H1 (cell line): ENCODE results near the gene NPTX1. TPM values are rescaled to one million over a fixed set of nuclear protein-coding genes. Genes with fewer than 3 reads are reported as not detected.

Experiments used
- CTCF ChIA-PET: fragments of 300-600 bp; sonication (Branson Sonifier 250); formaldehyde crosslinking; loops from one replicate; lab custom pipeline; 2021; ENCODE audit not compliant: partially characterized antibody; lab: Charles Lee
- POLR2A ChIA-PET: fragments of 300-600 bp; sonication (Branson Sonifier 250); formaldehyde crosslinking; loops from one replicate; lab custom pipeline; 2021; ENCODE audit warnings: inconsistent platforms; ENCODE audit not compliant: partially characterized antibody; lab: Charles Lee
- DNase-seq, 2 experiments: peaks; one replicate each; pipeline versions ENCODE4 v3.0.0 to v3.0.0-alpha.2; 2010 to 2022; ENCODE audit warnings: low spot score in 2 of 2, low read depth in 1 of 2, mixed read lengths in 1 of 2
- FAIRE-seq: peaks from 2 replicates; lab custom pipeline; 2011; peaks lifted over from hg19 to GRCh38; lab: Jason Lieb, UNC
- H2AFZ ChIP-seq: 2 replicates; pipeline ENCODE4 v1.8.1; 2012; ENCODE audit warnings: low read length, inconsistent platforms
- H2AK5ac ChIP-seq: 2 replicates; pipeline ENCODE4 v1.6.1; 2013; ENCODE audit warnings: low read depth, low read length
- H2BK120ac ChIP-seq: replicated peaks from 2 replicates; pipeline ENCODE3; 2013; ENCODE audit warnings: low read depth, low read length, inconsistent platforms
- H2BK12ac ChIP-seq: 2 replicates; pipeline ENCODE4 v1.6.1; 2013; ENCODE audit warnings: low read depth, low read length
- H2BK15ac ChIP-seq: 2 replicates; pipeline ENCODE4 v1.6.1; 2013; ENCODE audit warnings: low read length
- H2BK20ac ChIP-seq: 2 replicates; pipeline ENCODE4 v1.6.1; 2013; ENCODE audit warnings: low read length
- H2BK5ac ChIP-seq: 2 replicates; pipeline ENCODE4 v1.6.1; 2013; ENCODE audit warnings: low read depth, low read length
- H3K14ac ChIP-seq: 2 replicates; pipeline ENCODE4 v1.6.1; 2013; ENCODE audit warnings: inconsistent platforms; ENCODE audit not compliant: insufficient read length
- H3K18ac ChIP-seq: 2 replicates; pipeline ENCODE4 v1.6.1; 2013; ENCODE audit warnings: low read length; ENCODE audit errors: extremely low read depth
- H3K23ac ChIP-seq: 2 replicates; pipeline ENCODE4 v1.6.1; 2013; ENCODE audit warnings: inconsistent platforms; ENCODE audit not compliant: insufficient read length
- H3K23me2 ChIP-seq: 2 replicates; pipeline ENCODE4 v1.6.1; 2013; ENCODE audit warnings: low read depth, low read length
- H3K27ac ChIP-seq: 2 replicates; pipeline ENCODE4 v1.6.1; 2011; ENCODE audit warnings: low read depth, low read length, inconsistent platforms
- H3K27me3 ChIP-seq, 4 experiments: replicated peaks in 1 of 4; 1 replicate in 1 of 4; 2 replicates in 3 of 4; pipeline versions ENCODE4 v1.6.1 to v1.8.1; 2011 to 2013; ENCODE audit warnings: low read length in 3 of 4, mild to moderate bottlenecking in 3 of 4, inconsistent platforms in 2 of 4, mixed read lengths in 2 of 4, moderate library complexity in 1 of 4; ENCODE audit not compliant: control insufficient read depth in 3 of 4, insufficient read depth in 3 of 4; ENCODE audit errors: extremely low read depth in 1 of 4
- H3K36me3 ChIP-seq, 4 experiments: 2 replicates each; pipeline versions ENCODE4 v1.6.1 to v1.8.1; 2011 to 2013; ENCODE audit warnings: mild to moderate bottlenecking in 4 of 4, low read length in 3 of 4, moderate library complexity in 2 of 4, control low read depth in 1 of 4, inconsistent platforms in 1 of 4; ENCODE audit not compliant: insufficient read depth in 4 of 4, control insufficient read depth in 2 of 4
- H3K4ac ChIP-seq: replicated peaks from 2 replicates; pipeline ENCODE3; 2013; ENCODE audit warnings: low read length, low read depth, mixed read lengths, inconsistent platforms; ENCODE audit not compliant: insufficient read length
- H3K4me1 ChIP-seq, 4 experiments: replicated peaks in 1 of 4; 1 replicate in 1 of 4; 2 replicates in 3 of 4; pipeline versions ENCODE4 v1.6.1 to v1.8.1; 2011 to 2013; ENCODE audit warnings: low read length in 3 of 4, inconsistent platforms in 2 of 4, mixed read lengths in 1 of 4; ENCODE audit not compliant: insufficient read depth in 4 of 4, control insufficient read depth in 3 of 4
- H3K4me2 ChIP-seq, 2 experiments: 2 replicates each; pipeline versions ENCODE4 v1.6.1 to v1.8.1; 2011 to 2013; ENCODE audit warnings: low read depth in 2 of 2, low read length in 2 of 2, control low read depth in 1 of 2, inconsistent platforms in 1 of 2, mild to moderate bottlenecking in 1 of 2; ENCODE audit not compliant: insufficient read depth in 1 of 2
- H3K4me3 ChIP-seq, 4 experiments: fragments of 200-600, 300-600 bp in 1 of 4; sonication (generic), shearing (Covaris generic), sonication (Bioruptor Twin) in 1 of 4; 2 replicates each; pipeline versions ENCODE4 v1.5.1 to v1.8.1; 2011 to 2016; ENCODE audit warnings: low read length in 4 of 4, low read depth in 3 of 4, control low read depth in 2 of 4, inconsistent platforms in 2 of 4, mild to moderate bottlenecking in 2 of 4, mixed read lengths in 1 of 4, moderate library complexity in 1 of 4; ENCODE audit not compliant: insufficient read depth in 2 of 4; ENCODE audit errors: extremely low read depth in 1 of 4
- H3K56ac ChIP-seq: replicated peaks from 2 replicates; pipeline ENCODE3; 2013; ENCODE audit warnings: low read depth, mild to moderate bottlenecking, mixed read lengths, low read length, inconsistent platforms; ENCODE audit not compliant: insufficient read length
- H3K79me1 ChIP-seq: 2 replicates; pipeline ENCODE4 v1.6.1; 2013; ENCODE audit warnings: low read depth, low read length, control low read depth
- H3K79me2 ChIP-seq, 2 experiments: 2 replicates each; pipeline versions ENCODE4 v1.6.1 to v1.8.1; 2012 to 2013; ENCODE audit warnings: low read length in 2 of 2, mild to moderate bottlenecking in 2 of 2, inconsistent platforms in 1 of 2; ENCODE audit not compliant: insufficient read depth in 2 of 2, control insufficient read depth in 1 of 2
- H3K9ac ChIP-seq, 4 experiments: replicated peaks in 1 of 4; 1 replicate in 1 of 4; 2 replicates in 3 of 4; pipeline versions ENCODE4 v1.6.1 to v1.8.1; 2011 to 2013; ENCODE audit warnings: low read depth in 3 of 4, low read length in 3 of 4, control low read depth in 2 of 4, mild to moderate bottlenecking in 2 of 4, moderate library complexity in 2 of 4, inconsistent platforms in 1 of 4; ENCODE audit errors: extremely low read depth in 1 of 4
- H3K9me3 ChIP-seq, 2 experiments: 2 replicates each; pipeline versions ENCODE4 v1.6.1 to v1.8.1; 2012 to 2013; ENCODE audit warnings: mild to moderate bottlenecking in 2 of 2, moderate library complexity in 2 of 2, control low read depth in 1 of 2, inconsistent platforms in 1 of 2, low read depth in 1 of 2, low read length in 1 of 2, mixed read lengths in 1 of 2; ENCODE audit not compliant: insufficient read depth in 2 of 2
- H4K20me1 ChIP-seq, 2 experiments: replicated peaks in 1 of 2; 2 replicates each; pipeline versions ENCODE3 to v1.8.1; 2011 to 2013; ENCODE audit warnings: inconsistent platforms in 2 of 2, low read length in 2 of 2, mild to moderate bottlenecking in 1 of 2; ENCODE audit not compliant: insufficient read depth in 2 of 2, control insufficient read depth in 1 of 2
- H4K5ac ChIP-seq: 2 replicates; pipeline ENCODE4 v1.6.1; 2013; ENCODE audit warnings: low read length, low read depth, mixed read lengths, inconsistent platforms; ENCODE audit not compliant: insufficient read length
- H4K8ac ChIP-seq: 2 replicates; pipeline ENCODE4 v1.8.0; 2013; ENCODE audit warnings: mild to moderate bottlenecking, moderate library complexity, low read length, inconsistent platforms; ENCODE audit not compliant: insufficient read depth; ENCODE audit errors: extremely low read depth
- H4K91ac ChIP-seq: replicated peaks from 2 replicates; pipeline ENCODE3; 2013; ENCODE audit warnings: low read length, mixed read lengths, inconsistent platforms; ENCODE audit not compliant: insufficient read length
- BCL11A ChIP-seq, 2 experiments: IDR thresholded peaks; one replicate each; pipeline ENCODE4 v1.6.1; 2011; ENCODE audit warnings: low read depth in 2 of 2, low read length in 2 of 2, mild to moderate bottlenecking in 2 of 2
- CBX8 ChIP-seq: fragments of 300-800, 300-1000 bp; sonication (generic); IDR thresholded peaks from 2 replicates; pipeline ENCODE4 v1.7.1; 2016; ENCODE audit warnings: low read depth, low read length, borderline replicate concordance
- CREB1 ChIP-seq: IDR thresholded peaks from 2 replicates; pipeline ENCODE4 v1.6.1; 2012; ENCODE audit warnings: inconsistent platforms
- GABPA ChIP-seq: IDR thresholded peaks from 2 replicates; pipeline ENCODE4 v1.6.1; 2011; ENCODE audit warnings: mild to moderate bottlenecking, low read length, moderate library complexity, borderline replicate concordance; ENCODE audit not compliant: insufficient read depth
- GTF2F1 ChIP-seq: IDR thresholded peaks from 2 replicates; pipeline ENCODE4 v1.6.1; 2012; ENCODE audit warnings: low read depth, low read length, improper control_type of control experiment, borderline replicate concordance
- HDAC6 ChIP-seq: IDR thresholded peaks from one replicate; pipeline ENCODE4 v1.7.1; 2012; ENCODE audit warnings: low read depth, mild to moderate bottlenecking, inconsistent platforms, low read length, moderate library complexity
- MAFK ChIP-seq: IDR thresholded peaks from 2 replicates; pipeline ENCODE4 v1.6.1; 2012; ENCODE audit warnings: low read depth, mild to moderate bottlenecking, improper control_type of control experiment, low read length
- PHF8 ChIP-seq: fragments of 200-600 bp; sonication (generic); conservative IDR thresholded peaks from 2 replicates; pipeline ENCODE4 v1.7.1; 2012; ENCODE audit warnings: low read depth, mild to moderate bottlenecking, inconsistent platforms, low read length, moderate library complexity
- POU5F1 ChIP-seq: IDR thresholded peaks from 2 replicates; pipeline ENCODE4 v1.6.1; 2011; ENCODE audit warnings: low read depth, mild to moderate bottlenecking, low read length, moderate library complexity
- SP1 ChIP-seq: IDR thresholded peaks from 2 replicates; pipeline ENCODE4 v1.6.1; 2011; ENCODE audit warnings: low read depth, low read length
- TAF7 ChIP-seq: optimal IDR thresholded peaks from 2 replicates; pipeline ENCODE3; 2011; ENCODE audit warnings: low read depth, mild to moderate bottlenecking, inconsistent platforms, low read length, moderate library complexity, borderline replicate concordance
- TBP ChIP-seq: IDR thresholded peaks from 2 replicates; pipeline ENCODE4 v1.6.1; 2011; ENCODE audit warnings: low read depth, low read length, improper control_type of control experiment
- TCF12 ChIP-seq: IDR thresholded peaks from 2 replicates; pipeline ENCODE4 v1.6.1; 2011; ENCODE audit warnings: low read depth, mild to moderate bottlenecking, low read length
- TEAD4 ChIP-seq: IDR thresholded peaks from 2 replicates; pipeline ENCODE4 v1.6.1; 2012; ENCODE audit warnings: low read depth, low read length, inconsistent platforms, mixed read lengths
- ZNF274 ChIP-seq: IDR thresholded peaks from 2 replicates; pipeline ENCODE4 v1.7.0; 2012; ENCODE audit warnings: low read length, borderline replicate concordance; ENCODE audit errors: extremely low read depth
- WGBS, 2 experiments: shearing (Covaris generic) in 1 of 2; methylation state at CpG; one replicate each; pipeline versions ENCODE4 v1.1.6 to v1.1.7; 2013 to 2015; ENCODE audit warnings: low lambda C conversion rate in 2 of 2, mixed read lengths in 2 of 2, inconsistent platforms in 1 of 2, low coverage in 1 of 2, missing lambda C conversion rate in 1 of 2; ENCODE audit not compliant: insufficient replicate concordance in 2 of 2, insufficient coverage in 1 of 2, insufficient read length in 1 of 2; ENCODE audit errors: extremely low coverage in 1 of 2, missing lambda C conversion rate in 1 of 2; 5-methylcytosine and 5-hydroxymethylcytosine counted together
- polyA plus RNA-seq, 7 experiments: library from polyadenylated mRNA; depleted of rRNA in 3 of 7; stranded (reverse) in 5 of 7; unstranded in 2 of 7; fragments of >200 nt in 5 of 7; fragments of 200-250 nt in 2 of 7; gene quantifications; 1 replicate in 5 of 7; 2 replicates in 1 of 7; 4 replicates in 1 of 7; pipeline versions ENCODE4 v1.2.1 to v1.2.3, GENCODE V29; 2011 to 2013; ENCODE audit warnings: missing spikeins in 2 of 7, mixed read lengths in 2 of 7
- total RNA-seq: library from RNA; stranded (reverse); fragmentation: NEBNext Ultra II Directional; extraction: Animal tissue kit (Norgen Biotek cat#: 25700); gene quantifications from 2 replicates; pipeline ENCODE4 v1.2.1, GENCODE V29; 2021

NPTX1 gene
- total and polyA plus RNA-seq, 2 of the 8 experiments (the other 6 are each of a cell fraction or from before 2014, with no cell fraction given), result 12.0 to 17.9 TPM

DNA sequence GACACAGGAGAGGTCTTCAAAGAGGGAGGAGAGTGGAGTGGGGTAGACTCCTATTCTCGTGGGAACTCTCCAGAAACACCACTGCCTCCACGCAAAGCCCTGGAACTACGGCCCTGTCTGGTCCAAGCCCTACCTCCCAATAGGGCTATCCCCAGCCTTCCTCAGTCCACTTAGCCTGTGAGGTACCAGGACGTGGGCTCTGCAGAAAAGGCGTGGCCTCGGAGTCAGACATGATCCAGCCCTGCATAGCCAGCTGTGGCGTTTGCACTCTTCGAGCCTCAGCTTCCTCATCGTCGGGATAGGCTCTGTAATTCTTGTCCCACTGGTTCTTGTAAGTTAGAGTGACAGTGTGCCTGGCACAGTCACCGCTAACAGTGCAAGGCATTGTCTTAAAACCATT, 47.6 kb downstream of the NPTX1 start:
- Histone ChIP-seq H3K79me2 (no peaks in the 10 kb centered on the region), H2BK15ac (no peak overlapping the region), H3K79me1 (no peaks in the 10 kb centered on the region), H3K9me3 (no peaks in the 10 kb centered on the region), H3K4ac (no peak overlapping the region), H3K4me1 (peaks cover 0 to 8% (median 2%) of the 10 kb centered on the region in 4 experiments; a peak in 3 of 7 replicates), H4K91ac (no peak overlapping the region), H3K56ac (no peak overlapping the region), H4K8ac (no peak overlapping the region), H3K23ac (no peak overlapping the region), H3K9ac (no peak overlapping the region), H2AK5ac (no peak overlapping the region), H3K27ac (no peak overlapping the region), H3K14ac (no peak overlapping the region), H3K23me2 (no peaks in the 10 kb centered on the region), H3K4me2 (no peak overlapping the region), H4K20me1 (peaks cover 0 to 4% of the 10 kb centered on the region in 2 experiments), H2BK120ac (no peak overlapping the region), H2BK5ac (no peak overlapping the region), H3K18ac (no peak overlapping the region), H2BK12ac (no peak overlapping the region), H4K5ac (no peak overlapping the region), H3K4me3 (no peak overlapping the region), H2BK20ac (no peak overlapping the region), H2AFZ (no peak overlapping the region), H3K27me3 (no peaks in the 10 kb centered on the region; a peak in 1 of 7 replicates), H3K36me3 (no peaks in the 10 kb centered on the region; a peak in 1 of 8 replicates)
- ChIA-PET POLR2A (interaction anchor here (1.3 kb wide), 1 partner anchor 16 kb away, joined by 3 read pairs; no protein-coding TSS in a partner anchor), CTCF (interaction anchor here (0.6 to 3.9 kb wide), 8 partner anchors 13 to 294 kb away, joined by 3 to 21 read pairs (median 8); no protein-coding TSS in a partner anchor)
- FAIRE-seq (no peak), DNase-seq (no peak)
- WGBS, 2 experiments, result 83% methylated on average over 10 of the region's 11 CpGs; no CpG with 5 or more reads in 1 of the 2 experiments
- TF ChIP-seq CREB1 (no peak), BCL11A (IDR thresholded peaks at IDR 0.05; ENCODE audit: low read depth in 2 of 2, low read length in 2 of 2) (no peak), GABPA (no peak), MAFK (no peak), CBX8 (no peak), GTF2F1 (no peak), SP1 (no peak), ZNF274 (no peak), TBP (no peak), HDAC6 (no peak), TAF7 (no peak), PHF8 (no peak), TEAD4 (no peak), TCF12 (no peak), POU5F1 (no peak)
